ENCODE results near the gene E2F1.

- TF ChIP-seq, protein P1, sequence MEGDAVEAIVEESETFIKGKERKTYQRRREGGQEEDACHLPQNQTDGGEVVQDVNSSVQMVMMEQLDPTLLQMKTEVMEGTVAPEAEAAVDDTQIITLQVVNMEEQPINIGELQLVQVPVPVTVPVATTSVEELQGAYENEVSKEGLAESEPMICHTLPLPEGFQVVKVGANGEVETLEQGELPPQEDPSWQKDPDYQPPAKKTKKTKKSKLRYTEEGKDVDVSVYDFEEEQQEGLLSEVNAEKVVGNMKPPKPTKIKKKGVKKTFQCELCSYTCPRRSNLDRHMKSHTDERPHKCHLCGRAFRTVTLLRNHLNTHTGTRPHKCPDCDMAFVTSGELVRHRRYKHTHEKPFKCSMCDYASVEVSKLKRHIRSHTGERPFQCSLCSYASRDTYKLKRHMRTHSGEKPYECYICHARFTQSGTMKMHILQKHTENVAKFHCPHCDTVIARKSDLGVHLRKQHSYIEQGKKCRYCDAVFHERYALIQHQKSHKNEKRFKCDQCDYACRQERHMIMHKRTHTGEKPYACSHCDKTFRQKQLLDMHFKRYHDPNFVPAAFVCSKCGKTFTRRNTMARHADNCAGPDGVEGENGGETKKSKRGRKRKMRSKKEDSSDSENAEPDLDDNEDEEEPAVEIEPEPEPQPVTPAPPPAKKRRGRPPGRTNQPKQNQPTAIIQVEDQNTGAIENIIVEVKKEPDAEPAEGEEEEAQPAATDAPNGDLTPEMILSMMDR (IDR thresholded peaks at IDR 0.05), result no peak
- TF ChIP-seq POLR2A (IDR thresholded peaks at IDR 0.05) (no peak), EP300 (IDR thresholded peaks at IDR 0.05) (no peak)
Observed at GRCh38 chr20:33676121-33676520, 10.1 kb downstream of the E2F1 start.

Data from ovary (tissue), 3 donors.